HG02588 (cell line): ENCODE measurements around the gene LPCAT3.

Experiments used
- ATAC-seq: cut with Tn5 transposase; IDR thresholded peaks from one replicate; pipeline ENCODE4 v1.9.1; 2021; ENCODE audit warnings: mild to moderate bottlenecking, moderate library complexity; ENCODE audit not compliant: unreplicated experiment

Gene LPCAT3

DNA sequence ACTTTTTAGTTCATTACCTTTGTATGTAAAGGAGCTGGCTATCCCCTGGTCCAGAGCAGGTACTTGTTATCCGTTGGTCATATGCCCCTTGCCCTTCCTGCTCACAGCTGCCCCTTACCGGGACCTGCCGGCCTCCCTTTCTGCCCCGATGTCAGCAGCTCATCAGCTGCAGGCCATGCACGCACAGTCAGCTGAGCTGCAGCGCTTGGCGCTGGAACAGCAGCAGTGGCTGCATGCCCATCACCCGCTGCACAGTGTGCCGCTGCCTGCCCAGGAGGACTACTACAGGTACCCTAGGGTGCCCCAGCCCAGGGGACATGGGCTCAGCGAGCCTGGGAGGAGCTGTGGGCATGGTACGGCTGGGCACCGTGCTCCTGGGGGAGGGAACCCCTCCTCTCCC lies 77.0 kb downstream of the LPCAT3 start:
- no peak for ATAC-seq

DNA sequence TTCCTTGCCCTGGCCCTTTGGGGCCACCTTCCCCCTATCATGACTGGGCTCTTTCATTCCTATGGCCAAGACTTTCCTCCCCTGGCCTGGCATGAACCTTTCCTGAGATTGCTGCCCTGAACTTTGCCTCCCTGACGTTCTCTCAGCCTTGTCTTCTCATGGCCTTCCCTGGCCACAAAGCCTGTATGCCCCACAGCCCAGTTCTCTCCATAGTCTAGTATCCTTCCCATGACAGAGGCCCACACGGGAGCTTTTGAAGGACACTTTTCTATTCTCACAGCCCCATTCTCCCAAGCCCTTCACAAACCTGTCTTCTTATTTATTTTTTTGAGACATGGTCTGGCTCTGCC lies 79.1 kb downstream of the LPCAT3 start:
- no peak for ATAC-seq

DNA sequence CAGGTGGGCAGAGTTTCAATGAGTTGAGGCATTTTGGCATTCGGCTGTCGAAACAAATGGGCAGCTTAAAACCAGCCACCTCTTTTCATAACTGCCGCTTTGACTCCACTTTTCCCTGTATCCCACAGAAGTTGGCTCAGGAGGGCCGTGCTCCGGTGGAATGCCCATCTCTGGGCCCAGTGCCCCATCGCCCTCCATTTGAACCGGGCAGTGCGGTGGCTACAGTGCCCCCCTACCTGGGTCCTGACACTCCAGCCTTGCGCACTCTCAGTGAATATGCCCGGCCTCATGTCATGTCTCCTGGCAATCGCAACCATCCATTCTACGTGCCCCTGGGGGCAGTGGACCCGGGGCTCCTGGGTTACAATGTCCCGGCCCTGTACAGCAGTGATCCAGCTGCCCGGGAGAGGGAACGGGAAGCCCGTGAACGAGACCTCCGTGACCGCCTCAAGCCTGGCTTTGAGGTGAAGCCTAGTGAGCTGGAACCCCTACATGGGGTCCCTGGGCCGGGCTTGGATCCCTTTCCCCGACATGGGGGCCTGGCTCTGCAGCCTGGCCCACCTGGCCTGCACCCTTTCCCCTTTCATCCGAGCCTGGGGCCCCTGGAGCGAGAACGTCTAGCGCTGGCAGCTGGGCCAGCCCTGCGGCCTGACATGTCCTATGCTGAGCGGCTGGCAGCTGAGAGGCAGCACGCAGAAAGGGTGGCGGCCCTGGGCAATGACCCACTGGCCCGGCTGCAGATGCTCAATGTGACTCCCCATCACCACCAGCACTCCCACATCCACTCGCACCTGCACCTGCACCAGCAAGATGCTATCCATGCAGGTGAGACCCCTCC lies 79.7 kb downstream of the LPCAT3 start:
- no peak for ATAC-seq

DNA sequence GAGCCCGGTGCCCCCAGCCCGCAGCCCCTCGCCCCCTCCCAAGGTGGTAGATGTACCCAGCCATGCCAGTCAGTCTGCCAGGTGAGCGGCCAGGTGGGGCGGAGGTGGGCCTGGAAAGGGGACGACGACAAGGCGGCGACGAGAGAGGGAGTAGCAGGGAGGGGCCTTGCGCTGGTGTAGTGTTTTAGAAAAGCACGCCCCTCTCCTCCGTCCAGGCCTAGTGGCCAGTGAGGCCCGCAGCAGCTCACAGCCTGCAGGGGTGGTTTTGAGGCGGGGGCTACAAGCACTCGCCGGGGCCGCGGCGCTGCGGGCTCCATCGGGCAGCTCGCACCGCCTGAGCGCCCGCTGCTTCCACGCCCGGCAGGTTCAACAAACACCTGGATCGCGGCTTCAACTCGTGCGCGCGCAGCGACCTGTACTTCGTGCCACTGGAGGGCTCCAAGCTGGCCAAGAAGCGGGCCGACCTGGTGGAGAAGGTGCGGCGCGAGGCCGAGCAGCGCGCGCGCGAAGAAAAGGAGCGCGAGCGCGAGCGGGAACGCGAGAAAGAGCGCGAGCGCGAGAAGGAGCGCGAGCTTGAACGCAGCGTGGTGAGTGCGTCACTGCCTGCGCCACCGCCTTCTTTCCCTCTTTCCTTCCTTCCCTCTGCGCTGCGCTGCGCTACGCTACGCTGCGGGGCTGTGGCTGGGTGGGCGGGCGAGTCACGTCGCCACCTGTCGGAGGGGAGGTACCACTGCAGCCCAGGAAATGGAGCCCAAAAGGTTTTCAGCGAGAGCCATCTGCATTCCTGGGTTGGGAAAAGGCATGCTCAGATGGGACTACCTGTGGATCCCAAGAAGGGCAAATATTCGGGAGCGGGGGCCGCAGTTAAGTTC lies 80.6 kb downstream of the LPCAT3 start:
- peak; percentile 85 for ATAC-seq

DNA sequence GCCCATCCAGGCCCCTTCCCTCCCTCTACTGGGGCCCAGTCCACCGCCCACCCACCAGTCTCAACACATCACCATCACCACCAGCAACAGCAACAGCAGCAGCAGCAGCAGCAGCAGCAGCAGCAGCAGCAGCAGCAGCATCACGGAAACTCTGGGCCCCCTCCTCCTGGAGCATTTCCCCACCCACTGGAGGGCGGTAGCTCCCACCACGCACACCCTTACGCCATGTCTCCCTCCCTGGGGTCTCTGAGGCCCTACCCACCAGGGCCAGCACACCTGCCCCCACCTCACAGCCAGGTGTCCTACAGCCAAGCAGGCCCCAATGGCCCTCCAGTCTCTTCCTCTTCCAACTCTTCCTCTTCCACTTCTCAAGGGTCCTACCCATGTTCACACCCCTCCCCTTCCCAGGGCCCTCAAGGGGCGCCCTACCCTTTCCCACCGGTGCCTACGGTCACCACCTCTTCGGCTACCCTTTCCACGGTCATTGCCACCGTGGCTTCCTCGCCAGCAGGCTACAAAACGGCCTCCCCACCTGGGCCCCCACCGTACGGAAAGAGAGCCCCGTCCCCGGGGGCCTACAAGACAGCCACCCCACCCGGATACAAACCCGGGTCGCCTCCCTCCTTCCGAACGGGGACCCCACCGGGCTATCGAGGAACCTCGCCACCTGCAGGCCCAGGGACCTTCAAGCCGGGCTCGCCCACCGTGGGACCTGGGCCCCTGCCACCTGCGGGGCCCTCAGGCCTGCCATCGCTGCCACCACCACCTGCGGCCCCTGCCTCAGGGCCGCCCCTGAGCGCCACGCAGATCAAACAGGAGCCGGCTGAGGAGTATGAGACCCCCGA lies 81.4 kb downstream of the LPCAT3 start:
- ATAC-seq, result no peak

DNA sequence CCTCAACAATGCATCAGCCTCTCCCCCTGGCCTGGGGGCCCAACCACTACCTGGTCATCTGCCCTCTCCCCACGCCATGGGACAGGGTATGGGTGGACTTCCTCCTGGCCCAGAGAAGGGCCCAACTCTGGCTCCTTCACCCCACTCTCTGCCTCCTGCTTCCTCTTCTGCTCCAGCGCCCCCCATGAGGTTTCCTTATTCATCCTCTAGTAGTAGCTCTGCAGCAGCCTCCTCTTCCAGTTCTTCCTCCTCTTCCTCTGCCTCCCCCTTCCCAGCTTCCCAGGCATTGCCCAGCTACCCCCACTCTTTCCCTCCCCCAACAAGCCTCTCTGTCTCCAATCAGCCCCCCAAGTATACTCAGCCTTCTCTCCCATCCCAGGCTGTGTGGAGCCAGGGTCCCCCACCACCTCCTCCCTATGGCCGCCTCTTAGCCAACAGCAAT lies 82.1 kb downstream of the LPCAT3 start:
- no peak for ATAC-seq

DNA sequence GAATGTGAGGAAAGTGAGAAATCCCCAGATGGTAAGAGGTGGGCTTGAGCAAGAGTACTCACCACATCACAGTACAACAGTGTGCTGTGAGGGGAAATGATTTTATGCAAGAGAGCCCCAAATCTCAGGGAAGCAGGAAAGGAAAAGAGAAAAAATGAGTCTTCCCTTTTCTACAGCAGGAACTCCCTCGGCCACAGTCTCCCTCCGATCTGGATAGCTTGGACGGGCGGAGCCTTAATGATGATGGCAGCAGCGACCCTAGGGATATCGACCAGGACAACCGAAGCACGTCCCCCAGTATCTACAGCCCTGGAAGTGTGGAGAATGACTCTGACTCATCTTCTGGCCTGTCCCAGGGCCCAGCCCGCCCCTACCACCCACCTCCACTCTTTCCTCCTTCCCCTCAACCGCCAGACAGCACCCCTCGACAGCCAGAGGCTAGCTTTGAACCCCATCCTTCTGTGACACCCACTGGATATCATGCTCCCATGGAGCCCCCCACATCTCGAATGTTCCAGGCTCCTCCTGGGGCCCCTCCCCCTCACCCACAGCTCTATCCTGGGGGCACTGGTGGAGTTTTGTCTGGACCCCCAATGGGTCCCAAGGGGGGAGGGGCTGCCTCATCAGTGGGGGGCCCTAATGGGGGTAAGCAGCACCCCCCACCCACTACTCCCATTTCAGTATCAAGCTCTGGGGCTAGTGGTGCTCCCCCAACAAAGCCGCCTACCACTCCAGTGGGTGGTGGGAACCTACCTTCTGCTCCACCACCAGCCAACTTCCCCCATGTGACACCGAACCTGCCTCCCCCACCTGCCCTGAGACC lies 82.7 kb downstream of the LPCAT3 start:
- ATAC-seq, result no peak

DNA sequence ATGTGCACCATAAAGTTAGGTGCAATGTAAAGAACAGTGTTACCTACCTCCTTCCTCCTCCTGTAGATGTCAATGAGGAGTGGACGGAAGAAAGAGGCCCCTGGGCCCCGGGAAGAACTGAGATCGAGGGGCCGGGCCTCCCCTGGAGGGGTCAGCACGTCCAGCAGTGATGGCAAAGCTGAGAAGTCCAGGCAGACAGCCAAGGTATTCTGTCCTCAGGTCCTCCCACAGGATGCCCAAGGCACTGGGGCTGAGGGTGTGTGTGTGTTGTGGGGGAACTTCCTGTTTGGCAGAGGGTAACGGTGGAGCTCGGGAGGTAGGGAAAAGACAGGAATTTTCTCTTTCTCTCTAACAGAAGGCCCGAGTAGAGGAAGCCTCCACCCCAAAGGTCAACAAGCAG lies 84.2 kb downstream of the LPCAT3 start:
- no peak for ATAC-seq

DNA sequence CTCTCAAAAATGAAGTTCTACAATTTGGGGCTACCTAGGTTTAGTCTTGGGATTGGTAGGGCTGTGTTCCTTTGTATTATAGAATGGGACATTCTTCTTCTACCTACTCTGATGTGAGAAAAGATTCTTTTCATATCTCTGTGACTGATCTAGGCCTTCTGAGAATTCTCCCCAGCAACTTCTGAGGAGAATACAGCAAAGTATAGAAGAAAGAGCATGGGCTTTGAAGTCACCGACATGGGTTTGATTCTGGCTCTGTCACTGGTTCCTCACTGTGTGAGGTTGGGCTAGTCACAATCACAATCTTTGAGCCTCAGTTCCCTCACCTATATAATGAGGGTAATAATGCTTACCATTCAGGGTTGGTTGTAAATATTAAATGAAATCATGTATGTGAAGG lies 85.5 kb downstream of the LPCAT3 start:
- no peak for ATAC-seq

DNA sequence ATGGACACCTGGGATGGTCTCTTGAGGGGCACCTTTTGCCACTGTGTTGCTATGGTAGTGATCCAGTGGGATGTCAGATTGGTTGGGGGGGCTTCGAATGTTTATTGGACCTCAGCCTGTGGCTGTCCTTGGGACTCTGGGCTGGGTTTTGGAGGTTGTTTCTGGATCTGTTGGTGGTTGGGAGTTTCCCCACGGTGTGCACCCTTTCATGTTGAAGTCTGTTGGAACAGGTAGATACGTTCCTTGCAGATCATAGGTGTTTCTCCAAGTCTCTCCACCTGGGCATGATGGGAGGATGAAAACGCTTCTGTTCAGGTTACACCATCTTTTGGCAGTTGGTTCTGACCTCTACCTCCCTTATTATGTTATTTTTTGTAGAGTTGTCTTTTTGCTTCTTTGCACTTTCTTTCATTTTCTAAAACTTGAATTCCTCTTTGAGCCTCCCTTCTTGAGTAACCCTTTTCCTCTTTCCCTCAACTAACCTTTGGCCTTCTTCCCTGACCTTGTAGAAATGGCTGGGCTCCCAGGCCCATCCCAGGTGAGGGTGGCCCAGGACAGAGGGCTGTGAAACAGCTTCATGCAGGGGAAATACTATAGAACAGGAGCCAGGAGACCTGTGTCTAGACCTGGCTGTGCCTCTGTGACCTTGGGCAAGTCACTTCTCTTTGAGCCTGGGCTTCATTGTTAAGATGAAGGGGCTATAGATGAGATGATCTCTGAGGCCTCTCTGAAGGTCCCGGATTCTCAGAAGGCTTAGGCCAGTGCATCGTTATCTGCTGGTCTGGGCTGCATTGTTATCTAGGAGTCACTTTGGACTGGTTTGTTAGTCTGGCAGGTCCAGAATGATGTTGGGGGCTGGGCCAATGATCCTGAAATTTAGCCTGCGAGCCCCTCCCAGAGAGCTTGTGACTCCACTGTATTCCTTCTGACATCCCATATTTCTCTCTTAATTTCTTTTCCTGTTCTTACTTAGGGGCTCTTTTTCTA lies 88.5 kb downstream of the LPCAT3 start:
- no peak for ATAC-seq

DNA sequence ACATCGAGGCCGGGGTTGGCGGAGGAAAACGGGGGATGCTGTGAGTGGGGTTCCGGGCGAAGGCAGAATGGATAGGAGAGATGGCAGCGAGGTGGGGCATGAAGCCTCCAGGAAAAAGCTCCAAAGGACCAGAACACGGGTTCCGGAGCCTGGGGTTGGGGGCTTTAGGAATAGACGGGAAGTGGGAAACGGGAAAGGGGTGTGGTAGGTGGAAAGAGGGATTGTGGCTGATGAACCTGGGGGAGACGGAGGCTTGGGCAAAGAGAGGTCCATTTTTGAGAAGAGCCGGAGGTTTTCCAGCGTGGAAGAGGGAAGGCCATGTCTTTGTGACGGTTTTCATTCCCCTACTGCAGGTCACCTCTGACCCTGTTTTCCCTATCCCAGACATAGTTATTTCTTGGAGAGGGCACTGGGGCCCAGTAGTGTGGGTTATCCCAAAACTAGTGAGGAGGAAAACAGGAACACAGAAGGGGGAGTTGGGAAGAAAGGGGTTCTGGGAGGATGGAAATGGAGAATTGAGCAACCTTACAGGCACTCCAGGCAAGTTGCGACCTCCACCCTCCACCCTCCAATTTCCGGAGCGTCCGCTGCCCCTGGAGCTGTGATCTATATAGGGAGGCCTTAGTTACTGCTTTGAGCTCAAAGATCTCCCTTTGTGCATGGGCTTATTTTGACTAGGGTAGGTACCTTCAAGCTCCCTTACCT lies 89.4 kb downstream of the LPCAT3 start:
- no peak for ATAC-seq

DNA sequence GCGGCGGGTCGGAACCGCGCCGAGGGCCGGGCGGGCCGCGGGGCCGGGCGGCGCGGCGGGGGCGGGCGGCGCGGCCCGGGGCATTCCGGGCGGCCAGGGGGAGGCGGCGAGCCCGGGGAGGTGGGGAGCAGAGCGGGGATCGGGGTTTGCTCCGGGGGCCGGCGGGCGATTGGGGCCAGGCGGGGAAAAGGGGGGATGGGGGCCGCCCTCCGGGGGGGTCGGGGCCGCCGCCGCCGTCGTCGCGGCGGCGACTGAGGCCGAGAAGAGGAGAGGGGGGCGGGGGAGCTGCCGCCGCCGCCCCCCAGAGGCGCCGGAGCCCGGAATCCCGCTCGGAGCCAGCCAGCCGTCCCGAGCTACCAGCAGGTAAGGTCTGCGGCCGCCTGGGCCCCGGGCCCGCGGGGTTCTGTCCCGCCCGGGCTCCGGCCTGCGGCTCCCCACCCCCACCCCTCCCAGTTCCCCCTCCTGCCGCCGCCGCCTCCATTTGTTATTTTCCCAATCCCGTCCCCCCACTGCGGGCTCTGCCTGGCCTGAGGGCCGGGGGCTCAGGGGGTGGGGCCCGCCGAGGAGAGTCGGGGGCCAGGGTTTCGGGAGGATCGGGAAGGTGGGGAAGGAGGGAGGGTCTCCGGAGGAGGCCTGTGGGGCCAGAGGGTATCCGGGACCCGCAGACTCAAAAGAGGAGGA lies 90.1 kb downstream of the LPCAT3 start:
- ATAC-seq, result no peak

DNA sequence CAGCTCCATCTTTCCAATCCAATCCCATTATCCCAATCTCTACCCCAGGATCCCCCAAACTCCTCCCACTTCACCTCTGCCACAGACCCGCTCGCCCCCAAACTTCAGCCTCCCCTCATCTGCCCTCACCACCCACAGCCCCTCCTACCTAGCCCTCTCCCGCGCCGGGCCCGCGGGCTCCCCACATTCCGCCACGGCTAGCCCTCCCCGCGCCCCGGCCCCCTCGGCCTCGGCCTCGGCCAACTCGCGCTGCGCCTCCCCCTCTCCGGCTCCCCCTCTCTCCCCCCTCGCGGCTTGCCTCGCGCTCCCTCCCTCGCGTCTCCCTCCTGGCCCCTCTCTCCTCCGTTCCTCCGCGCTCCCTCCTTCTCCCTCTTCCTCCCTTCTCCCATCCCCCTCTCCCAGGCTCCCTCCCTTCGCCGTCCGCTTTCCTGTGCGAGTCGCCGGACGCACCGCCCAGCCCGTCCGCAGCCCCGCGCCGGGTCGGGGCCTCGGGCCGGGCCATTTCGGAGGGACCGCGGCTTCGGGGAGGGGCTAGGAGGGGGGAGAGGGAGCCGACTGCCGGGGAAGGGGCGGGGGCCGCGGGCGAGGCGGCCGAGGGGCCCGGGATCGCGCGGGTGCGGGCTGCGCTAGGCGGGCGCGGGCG lies 90.8 kb downstream of the LPCAT3 start, which contains the start of gene ATN1:
Gene ATN1, plus strand, starts transcription at position 581 of the 643 bp plus-strand sequence. CDS start 6,043 bp downstream, outside the sequence.
- no peak for ATAC-seq
